ENCODE measurements around the gene HEATR3. TPM values are rescaled to one million over a fixed set of nuclear protein-coding genes. Genes with fewer than 3 reads are reported as not detected.

HEATR3 gene
- total RNA-seq, 1 donor from 2014 or later = 16.1 TPM

- intact Hi-C loops (cut with micrococcal nuclease) = no loop called here
- peaks cover 15% of the 10 kb centered on the region for H3K4me1 Mint-ChIP-seq
- no peak for TF ChIP-seq CTCF (IDR thresholded peaks at IDR 0.05)
- no peak for ATAC-seq (ENCODE audit: low read depth)
- no peak overlapping the region for H3K4me3 Mint-ChIP-seq
- no peak for DNase-seq
- ChIA-PET CTCF (no interaction called here), POLR2A (no interaction called here)
- no peaks in the 10 kb centered on the region for H3K9me3 Mint-ChIP-seq
- H3K27me3 Mint-ChIP-seq = peaks cover 7% of the 10 kb centered on the region
- H3K36me3 Mint-ChIP-seq (ENCODE audit: low read depth) = peaks cover 26% of the 10 kb centered on the region
- H3K27ac Mint-ChIP-seq = no peak overlapping the region
These were observed 25.8 kb upstream of the HEATR3 start for GRCh38 chr16:50040018-50040417.

GRCh38 chr16:50040710-50041109, 25.1 kb upstream of the HEATR3 start:
- intact Hi-C loops (cut with micrococcal nuclease) = no loop called here
- no peak for TF ChIP-seq CTCF (IDR thresholded peaks at IDR 0.05)
- no peak for DNase-seq
- peaks cover 7% of the 10 kb centered on the region for H3K27me3 Mint-ChIP-seq
- H3K9me3 Mint-ChIP-seq = no peaks in the 10 kb centered on the region
- H3K36me3 Mint-ChIP-seq (ENCODE audit: low read depth) = peaks cover 19% of the 10 kb centered on the region
- ChIA-PET POLR2A (no interaction called here), CTCF (no interaction called here)
- H3K4me1 Mint-ChIP-seq = peaks cover 15% of the 10 kb centered on the region
- no peak overlapping the region for H3K4me3 Mint-ChIP-seq
- no peak for ATAC-seq (ENCODE audit: low read depth)
- no peak overlapping the region for H3K27ac Mint-ChIP-seq

- CTCF ChIA-PET = no interaction called here
- TF ChIP-seq CTCF (IDR thresholded peaks at IDR 0.05) = no peak
- intact Hi-C loops (cut with micrococcal nuclease) = no loop called here
- DNase-seq = no peak
- POLR2A ChIA-PET = no interaction called here
- H3K27me3 Mint-ChIP-seq = peaks cover 9% of the 10 kb centered on the region
- H3K4me1 Mint-ChIP-seq = peaks cover 14% of the 10 kb centered on the region
- no peaks in the 10 kb centered on the region for H3K9me3 Mint-ChIP-seq
- H3K4me3 Mint-ChIP-seq = no peak overlapping the region
- peaks cover 2% of the 10 kb centered on the region for H3K36me3 Mint-ChIP-seq (ENCODE audit: low read depth)
- no peak for ATAC-seq (ENCODE audit: low read depth)
- H3K27ac Mint-ChIP-seq = no peak overlapping the region
These were observed 22.4 kb upstream of the HEATR3 start for GRCh38 chr16:50043358-50043757.

GRCh38 chr16:50045412-50045811, 20.4 kb upstream of the HEATR3 start:
- Mint-ChIP-seq H3K27ac (no peak overlapping the region), H3K4me1 (peaks cover 2% of the 10 kb centered on the region), H3K9me3 (no peaks in the 10 kb centered on the region), H3K27me3 (peaks cover 9% of the 10 kb centered on the region), H3K36me3 (ENCODE audit: low read depth) (no peaks in the 10 kb centered on the region), H3K4me3 (no peak overlapping the region)
- intact Hi-C loops (cut with micrococcal nuclease) = no loop called here
- POLR2A ChIA-PET = no interaction called here
- ATAC-seq (ENCODE audit: low read depth) = no peak
- CTCF ChIA-PET = no interaction called here
- no peak for TF ChIP-seq CTCF (IDR thresholded peaks at IDR 0.05)
- DNase-seq = no peak

- intact Hi-C loops (cut with micrococcal nuclease) = no loop called here
- H3K4me1 Mint-ChIP-seq = no peaks in the 10 kb centered on the region
- H3K4me3 Mint-ChIP-seq = no peak overlapping the region
- H3K27me3 Mint-ChIP-seq = peaks cover 18% of the 10 kb centered on the region
- ATAC-seq (ENCODE audit: low read depth) (no peak), DNase-seq (no peak)
- TF ChIP-seq CTCF (IDR thresholded peaks at IDR 0.05) = no peak
- no peaks in the 10 kb centered on the region for H3K36me3 Mint-ChIP-seq (ENCODE audit: low read depth)
- CTCF ChIA-PET = no interaction called here
- H3K27ac Mint-ChIP-seq = no peak overlapping the region
- H3K9me3 Mint-ChIP-seq = no peaks in the 10 kb centered on the region
- POLR2A ChIA-PET = no interaction called here
These were observed 18.9 kb upstream of the HEATR3 start for GRCh38 chr16:50046853-50047252.

Measured in activated B cell treated with CpG ODN at 0.5 μM for 24 hours (primary cell).